ENCODE measurements around the gene PAGE4. TPM values are rescaled to one million over a fixed set of nuclear protein-coding genes. Genes with fewer than 3 reads are reported as not detected.

Gene PAGE4
- total RNA-seq, 1 donor from 2014 or later = not detected

DNA sequence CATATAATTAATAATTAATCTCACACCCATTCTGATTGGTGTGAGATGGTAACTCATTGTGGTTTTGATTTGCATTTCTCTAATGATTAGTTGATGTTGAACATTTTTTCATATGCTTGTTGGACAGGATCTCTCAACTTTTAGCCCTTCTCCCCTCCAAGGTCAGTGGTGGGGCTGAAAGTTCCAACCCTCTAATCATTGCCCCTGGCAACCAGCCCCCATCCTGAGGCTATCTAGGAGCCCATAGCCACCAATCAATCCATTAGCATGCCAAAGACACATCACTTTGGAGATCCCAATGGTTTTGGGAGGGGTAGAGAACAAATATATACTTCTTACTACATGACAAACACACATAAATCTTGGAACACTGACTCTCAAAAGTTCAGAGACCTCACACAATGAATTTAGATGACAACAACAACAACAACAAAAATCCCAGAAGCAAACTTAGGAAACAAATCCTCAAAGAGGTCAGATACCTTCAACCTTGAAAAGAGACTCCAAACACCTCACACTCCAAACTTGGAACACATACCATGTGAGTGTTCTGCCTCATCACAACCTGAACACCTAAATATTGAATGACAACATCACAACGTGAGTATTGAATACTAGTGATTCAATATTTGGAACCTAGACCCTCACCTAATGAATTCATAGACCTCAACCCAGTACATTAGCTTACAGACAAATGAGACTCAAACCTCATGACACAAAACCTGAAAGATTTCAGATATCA is 19.0 kb upstream of the PAGE4 start:
- Mint-ChIP-seq H3K4me3 (ENCODE audit: unreplicated experiment) (no peak overlapping the region), H3K9me3 (ENCODE audit: unreplicated experiment) (no peaks in the 10 kb centered on the region), H3K27me3 (ENCODE audit: unreplicated experiment) (no peaks in the 10 kb centered on the region), H3K4me1 (ENCODE audit: unreplicated experiment) (no peaks in the 10 kb centered on the region), H3K27ac (ENCODE audit: unreplicated experiment) (no peak overlapping the region), H3K36me3 (ENCODE audit: low read depth, unreplicated experiment) (no peaks in the 10 kb centered on the region)
- no peak for DNase-seq (ENCODE audit: low spot score)
- TF ChIP-seq, protein P1, sequence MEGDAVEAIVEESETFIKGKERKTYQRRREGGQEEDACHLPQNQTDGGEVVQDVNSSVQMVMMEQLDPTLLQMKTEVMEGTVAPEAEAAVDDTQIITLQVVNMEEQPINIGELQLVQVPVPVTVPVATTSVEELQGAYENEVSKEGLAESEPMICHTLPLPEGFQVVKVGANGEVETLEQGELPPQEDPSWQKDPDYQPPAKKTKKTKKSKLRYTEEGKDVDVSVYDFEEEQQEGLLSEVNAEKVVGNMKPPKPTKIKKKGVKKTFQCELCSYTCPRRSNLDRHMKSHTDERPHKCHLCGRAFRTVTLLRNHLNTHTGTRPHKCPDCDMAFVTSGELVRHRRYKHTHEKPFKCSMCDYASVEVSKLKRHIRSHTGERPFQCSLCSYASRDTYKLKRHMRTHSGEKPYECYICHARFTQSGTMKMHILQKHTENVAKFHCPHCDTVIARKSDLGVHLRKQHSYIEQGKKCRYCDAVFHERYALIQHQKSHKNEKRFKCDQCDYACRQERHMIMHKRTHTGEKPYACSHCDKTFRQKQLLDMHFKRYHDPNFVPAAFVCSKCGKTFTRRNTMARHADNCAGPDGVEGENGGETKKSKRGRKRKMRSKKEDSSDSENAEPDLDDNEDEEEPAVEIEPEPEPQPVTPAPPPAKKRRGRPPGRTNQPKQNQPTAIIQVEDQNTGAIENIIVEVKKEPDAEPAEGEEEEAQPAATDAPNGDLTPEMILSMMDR (IDR thresholded peaks at IDR 0.05; ENCODE audit: unreplicated experiment) = no peak

DNA sequence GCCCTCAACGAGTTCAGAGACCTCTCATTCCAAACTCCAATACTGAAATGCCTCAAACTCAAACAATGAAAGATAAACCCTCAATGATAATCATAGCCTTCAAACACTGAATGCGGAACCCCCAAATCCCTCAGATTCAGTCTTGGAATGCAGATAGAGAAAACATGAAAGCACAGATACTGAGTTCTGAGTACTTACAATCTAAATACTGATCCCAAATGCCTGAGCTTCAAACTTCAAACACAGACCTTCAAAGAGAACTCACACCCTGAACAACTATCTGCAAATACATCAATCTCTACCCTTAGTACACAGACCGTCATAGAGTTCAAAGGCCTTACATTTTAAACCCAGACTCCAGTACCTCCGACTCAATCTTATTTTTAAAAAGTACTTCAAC is 16.9 kb upstream of the PAGE4 start:
- Mint-ChIP-seq H3K27ac (ENCODE audit: unreplicated experiment) (no peak overlapping the region), H3K4me1 (ENCODE audit: unreplicated experiment) (no peaks in the 10 kb centered on the region), H3K9me3 (ENCODE audit: unreplicated experiment) (no peaks in the 10 kb centered on the region), H3K36me3 (ENCODE audit: low read depth, unreplicated experiment) (no peaks in the 10 kb centered on the region), H3K4me3 (ENCODE audit: unreplicated experiment) (no peak overlapping the region), H3K27me3 (ENCODE audit: unreplicated experiment) (no peaks in the 10 kb centered on the region)
- TF ChIP-seq, protein P1 (IDR thresholded peaks at IDR 0.05; ENCODE audit: unreplicated experiment) = no peak
- DNase-seq (ENCODE audit: low spot score) = no peak

GRCh38 chrX:49816435-49816834 is 12.7 kb upstream of the PAGE4 start:
- Mint-ChIP-seq H3K27ac (ENCODE audit: unreplicated experiment) (no peak overlapping the region), H3K9me3 (ENCODE audit: unreplicated experiment) (no peaks in the 10 kb centered on the region), H3K36me3 (ENCODE audit: low read depth, unreplicated experiment) (no peaks in the 10 kb centered on the region), H3K4me1 (ENCODE audit: unreplicated experiment) (no peaks in the 10 kb centered on the region), H3K4me3 (ENCODE audit: unreplicated experiment) (no peak overlapping the region), H3K27me3 (ENCODE audit: unreplicated experiment) (no peaks in the 10 kb centered on the region)
- no peak for DNase-seq (ENCODE audit: low spot score)
- TF ChIP-seq, protein P1 (IDR thresholded peaks at IDR 0.05; ENCODE audit: unreplicated experiment) = no peak

GRCh38 chrX:49838374-49838773 is 9.3 kb downstream of the PAGE4 start:
- TF ChIP-seq, protein P1 (IDR thresholded peaks at IDR 0.05; ENCODE audit: unreplicated experiment) = no peak
- H3K27me3 Mint-ChIP-seq (ENCODE audit: unreplicated experiment) = no peaks in the 10 kb centered on the region

GRCh38 chrX:49840679-49841078 is 11.6 kb downstream of the PAGE4 start:
- Mint-ChIP-seq H3K4me1 (ENCODE audit: unreplicated experiment) (no peaks in the 10 kb centered on the region), H3K27me3 (ENCODE audit: unreplicated experiment) (no peaks in the 10 kb centered on the region), H3K4me3 (ENCODE audit: unreplicated experiment) (no peak overlapping the region), H3K27ac (ENCODE audit: unreplicated experiment) (peak overlapping the region; percentile 84), H3K36me3 (ENCODE audit: low read depth, unreplicated experiment) (no peaks in the 10 kb centered on the region), H3K9me3 (ENCODE audit: unreplicated experiment) (no peaks in the 10 kb centered on the region)
- TF ChIP-seq, protein P1 (IDR thresholded peaks at IDR 0.05; ENCODE audit: unreplicated experiment) = peak; percentile 42
- DNase-seq (ENCODE audit: low spot score) = peak; percentile 73

More at GRCh38 chrX:49838374-49838773, 9.3 kb downstream of the PAGE4 start:
- H3K27ac Mint-ChIP-seq (ENCODE audit: unreplicated experiment) = no peak overlapping the region
- H3K4me3 Mint-ChIP-seq (ENCODE audit: unreplicated experiment) = no peak overlapping the region
- no peaks in the 10 kb centered on the region for H3K9me3 Mint-ChIP-seq (ENCODE audit: unreplicated experiment)
- no peaks in the 10 kb centered on the region for H3K4me1 Mint-ChIP-seq (ENCODE audit: unreplicated experiment)
- peak; percentile 24 for DNase-seq (ENCODE audit: low spot score)
- H3K36me3 Mint-ChIP-seq (ENCODE audit: low read depth, unreplicated experiment) = no peaks in the 10 kb centered on the region

All from endothelial cell (in vitro differentiated cells).